ENCODE measurements around the gene ELOVL7.
"Not testable (repeated sequence)": the region's sequence is repeated elsewhere in the genome, so short reads cannot be mapped to it uniquely, and the experiment has no call there.

DNA sequence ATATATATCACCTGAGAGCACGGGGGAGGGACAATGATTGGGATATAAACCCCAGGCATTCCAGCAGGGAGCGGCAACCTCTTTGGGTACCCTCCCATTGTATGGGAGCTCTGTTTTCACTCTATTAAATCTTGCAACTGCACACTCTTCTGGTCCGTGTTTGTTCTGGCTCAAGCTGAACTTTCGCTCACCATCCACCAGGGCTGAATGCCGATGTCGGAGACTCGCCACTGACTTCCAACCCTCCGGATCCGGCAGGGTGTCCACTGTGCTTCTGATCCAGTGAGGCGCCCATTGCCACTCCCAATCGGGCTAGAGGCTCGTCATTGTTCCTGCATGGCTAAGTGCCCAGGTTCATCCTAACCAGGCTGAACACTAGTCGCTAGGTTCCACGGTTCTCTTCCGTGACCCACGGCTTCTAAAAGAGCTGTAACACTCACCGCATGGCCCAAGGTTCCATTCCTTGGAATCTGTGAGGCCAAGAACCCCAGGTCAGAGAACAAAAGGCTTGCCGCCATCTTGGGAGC, 48.6 kb downstream of the ELOVL7 start:
- TF ChIP-seq, protein P1, sequence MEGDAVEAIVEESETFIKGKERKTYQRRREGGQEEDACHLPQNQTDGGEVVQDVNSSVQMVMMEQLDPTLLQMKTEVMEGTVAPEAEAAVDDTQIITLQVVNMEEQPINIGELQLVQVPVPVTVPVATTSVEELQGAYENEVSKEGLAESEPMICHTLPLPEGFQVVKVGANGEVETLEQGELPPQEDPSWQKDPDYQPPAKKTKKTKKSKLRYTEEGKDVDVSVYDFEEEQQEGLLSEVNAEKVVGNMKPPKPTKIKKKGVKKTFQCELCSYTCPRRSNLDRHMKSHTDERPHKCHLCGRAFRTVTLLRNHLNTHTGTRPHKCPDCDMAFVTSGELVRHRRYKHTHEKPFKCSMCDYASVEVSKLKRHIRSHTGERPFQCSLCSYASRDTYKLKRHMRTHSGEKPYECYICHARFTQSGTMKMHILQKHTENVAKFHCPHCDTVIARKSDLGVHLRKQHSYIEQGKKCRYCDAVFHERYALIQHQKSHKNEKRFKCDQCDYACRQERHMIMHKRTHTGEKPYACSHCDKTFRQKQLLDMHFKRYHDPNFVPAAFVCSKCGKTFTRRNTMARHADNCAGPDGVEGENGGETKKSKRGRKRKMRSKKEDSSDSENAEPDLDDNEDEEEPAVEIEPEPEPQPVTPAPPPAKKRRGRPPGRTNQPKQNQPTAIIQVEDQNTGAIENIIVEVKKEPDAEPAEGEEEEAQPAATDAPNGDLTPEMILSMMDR (IDR thresholded peaks at IDR 0.05) = not testable (repeated sequence)
- not testable (repeated sequence) for TF ChIP-seq POLR2A, EP300 (IDR thresholded peaks at IDR 0.05)

Measured in upper lobe of left lung (tissue), 4 donors.